Karpas-422 (cell line): ENCODE data around the gene CCNH. TPM values are rescaled to one million over a fixed set of nuclear protein-coding genes. Genes with fewer than 3 reads are reported as not detected.

Experiments used
- DNase-seq: peaks from one replicate; pipeline ENCODE4 v3.0.0-alpha.2; 2015
- H2AFZ ChIP-seq: fragments of 200-600 bp; sonication (generic); 2 replicates; pipeline ENCODE4 v1.6.1; 2014; ENCODE audit warnings: antibody characterized with exemption, low read length, mixed read lengths
- H3K27ac ChIP-seq: fragments of 200-600 bp; sonication (generic); 2 replicates; pipeline ENCODE4 v1.5.1; 2014; ENCODE audit warnings: mild to moderate bottlenecking, low read length, moderate library complexity
- H3K27me3 ChIP-seq: fragments of 200-600 bp; sonication (generic); 2 replicates; pipeline ENCODE4 v1.6.1; 2014; ENCODE audit warnings: low read length, mixed read lengths
- H3K36me3 ChIP-seq: fragments of 200-600 bp; sonication (generic); 2 replicates; pipeline ENCODE4 v1.6.1; 2014; ENCODE audit warnings: low read length, mixed read lengths; ENCODE audit not compliant: insufficient read depth
- H3K4me1 ChIP-seq: fragments of 200-600 bp; sonication (generic); 2 replicates; pipeline ENCODE4 v1.6.1; 2014; ENCODE audit warnings: mild to moderate bottlenecking, low read length, mixed read lengths
- H3K4me2 ChIP-seq: fragments of 200-600 bp; sonication (generic); 2 replicates; pipeline ENCODE4 v1.6.1; 2014; ENCODE audit warnings: low read length, low read depth, mild to moderate bottlenecking; ENCODE audit not compliant: poor library complexity, severe bottlenecking
- H3K4me3 ChIP-seq: fragments of 200-600 bp; sonication (generic); 2 replicates; pipeline ENCODE4 v1.5.1; 2014; ENCODE audit warnings: mild to moderate bottlenecking, antibody characterized with exemption, low read length, mixed read lengths
- H3K79me2 ChIP-seq: fragments of 200-600 bp; sonication (generic); 2 replicates; pipeline ENCODE4 v1.6.1; 2014; ENCODE audit warnings: mild to moderate bottlenecking, low read length, mixed read lengths
- H3K9ac ChIP-seq: fragments of 200-600 bp; sonication (generic); 2 replicates; pipeline ENCODE4 v1.6.0; 2014; ENCODE audit warnings: low read length
- H3K9me2 ChIP-seq: fragments of 200-600 bp; sonication (generic), shearing (Covaris generic); replicated peaks from 2 replicates; pipeline ENCODE4 v1.6.0; 2014; ENCODE audit warnings: mild to moderate bottlenecking, low read length, moderate library complexity; ENCODE audit not compliant: insufficient read depth
- H3K9me3 ChIP-seq: fragments of 300-700, 200-600 bp; sonication (generic); 2 replicates; pipeline ENCODE4 v1.6.1; 2014; ENCODE audit warnings: low read length, mixed read lengths
- H4K20me1 ChIP-seq: fragments of 200-600 bp; sonication (generic); 2 replicates; pipeline ENCODE4 v1.6.1; 2014; ENCODE audit warnings: mild to moderate bottlenecking, antibody characterized with exemption, low read length, low read depth; ENCODE audit not compliant: insufficient read depth
- total RNA-seq: library from RNA; depleted of rRNA; stranded (reverse); fragments of >200 nt; shearing (Covaris generic); gene quantifications from 2 replicates; pipeline ENCODE4 v1.2.3, GENCODE V29; 2014; ENCODE audit warnings: low replicate concordance

CCNH gene
- total RNA-seq, 1 experiment from 2014 or later = 149 TPM

- Histone ChIP-seq H3K36me3 (peaks cover 84% of the 10 kb centered on the region), H2AFZ (no peak overlapping the region), H3K27me3 (no peaks in the 10 kb centered on the region), H3K4me3 (no peak overlapping the region), H3K4me1 (peaks cover 12% of the 10 kb centered on the region), H3K9me3 (no peaks in the 10 kb centered on the region), H3K4me2 (no peak overlapping the region), H4K20me1 (no peaks in the 10 kb centered on the region), H3K9me2 (no peaks in the 10 kb centered on the region), H3K79me2 (peaks cover 39% of the 10 kb centered on the region), H3K27ac (no peak overlapping the region), H3K9ac (no peak overlapping the region)
- DNase-seq = no peak
These were observed 22.0 kb downstream of the CCNH start for GRCh38 chr5:87390576-87391199.

- peaks cover 80% of the 10 kb centered on the region for H3K36me3 ChIP-seq
- H3K9me3 ChIP-seq = no peaks in the 10 kb centered on the region
These were observed 22.7 kb downstream of the CCNH start for GRCh38 chr5:87390075-87390474.

GRCh38 chr5:87389296-87390034, 23.3 kb downstream of the CCNH start:
- H3K4me3 ChIP-seq = no peak overlapping the region
- no peaks in the 10 kb centered on the region for H3K9me2 ChIP-seq
- no peak overlapping the region for H3K4me2 ChIP-seq
- H3K9me3 ChIP-seq = no peaks in the 10 kb centered on the region
- no peaks in the 10 kb centered on the region for H3K27me3 ChIP-seq
- H3K79me2 ChIP-seq = peaks cover 27% of the 10 kb centered on the region
- no peak overlapping the region for H3K27ac ChIP-seq
- no peaks in the 10 kb centered on the region for H4K20me1 ChIP-seq
- no peak overlapping the region for H2AFZ ChIP-seq
- peaks cover 7% of the 10 kb centered on the region for H3K4me1 ChIP-seq
- peaks cover 78% of the 10 kb centered on the region for H3K36me3 ChIP-seq
- DNase-seq = no peak
- H3K9ac ChIP-seq = no peak overlapping the region

More at GRCh38 chr5:87390075-87390474, 22.7 kb downstream of the CCNH start:
- H2AFZ ChIP-seq = no peak overlapping the region
- H3K79me2 ChIP-seq = peaks cover 33% of the 10 kb centered on the region
- no peak overlapping the region for H3K4me3 ChIP-seq
- no peak overlapping the region for H3K27ac ChIP-seq
- no peaks in the 10 kb centered on the region for H3K27me3 ChIP-seq
- no peak overlapping the region for H3K4me2 ChIP-seq
- H4K20me1 ChIP-seq = no peaks in the 10 kb centered on the region
- no peak overlapping the region for H3K9ac ChIP-seq
- peaks cover 12% of the 10 kb centered on the region for H3K4me1 ChIP-seq
- DNase-seq = no peak
- H3K9me2 ChIP-seq = no peaks in the 10 kb centered on the region

- Histone ChIP-seq H3K9me3 (no peaks in the 10 kb centered on the region), H3K4me2 (no peak overlapping the region), H3K9ac (no peak overlapping the region), H2AFZ (no peak overlapping the region), H3K36me3 (peaks cover 72% of the 10 kb centered on the region), H3K9me2 (no peaks in the 10 kb centered on the region), H3K79me2 (peaks cover 27% of the 10 kb centered on the region), H3K27me3 (no peaks in the 10 kb centered on the region), H3K4me3 (no peak overlapping the region), H3K27ac (no peak overlapping the region), H3K4me1 (no peaks in the 10 kb centered on the region), H4K20me1 (no peaks in the 10 kb centered on the region)
- DNase-seq = no peak
These were observed 24.6 kb downstream of the CCNH start for GRCh38 chr5:87388129-87388528.

GRCh38 chr5:87385802-87386201, 26.9 kb downstream of the CCNH start:
- Histone ChIP-seq H3K79me2 (peaks cover 38% of the 10 kb centered on the region), H3K27me3 (no peaks in the 10 kb centered on the region), H3K9me2 (no peaks in the 10 kb centered on the region), H3K36me3 (peaks cover 63% of the 10 kb centered on the region), H3K4me2 (no peak overlapping the region), H3K9me3 (no peaks in the 10 kb centered on the region), H3K4me1 (no peaks in the 10 kb centered on the region), H3K9ac (no peak overlapping the region), H2AFZ (no peak overlapping the region), H4K20me1 (no peaks in the 10 kb centered on the region), H3K27ac (no peak overlapping the region), H3K4me3 (no peak overlapping the region)
- no peak for DNase-seq

- peaks cover 65% of the 10 kb centered on the region for H3K36me3 ChIP-seq
- H3K79me2 ChIP-seq = peaks cover 35% of the 10 kb centered on the region
- H4K20me1 ChIP-seq = no peaks in the 10 kb centered on the region
- no peak overlapping the region for H3K4me3 ChIP-seq
- no peaks in the 10 kb centered on the region for H3K4me1 ChIP-seq
- H3K4me2 ChIP-seq = no peak overlapping the region
- no peak overlapping the region for H3K9ac ChIP-seq
- no peak overlapping the region for H3K27ac ChIP-seq
- no peak overlapping the region for H2AFZ ChIP-seq
- no peaks in the 10 kb centered on the region for H3K9me2 ChIP-seq
- H3K9me3 ChIP-seq = no peaks in the 10 kb centered on the region
- DNase-seq = no peak
- no peaks in the 10 kb centered on the region for H3K27me3 ChIP-seq
These were observed 29.5 kb downstream of the CCNH start for GRCh38 chr5:87383216-87383615.

DNA sequence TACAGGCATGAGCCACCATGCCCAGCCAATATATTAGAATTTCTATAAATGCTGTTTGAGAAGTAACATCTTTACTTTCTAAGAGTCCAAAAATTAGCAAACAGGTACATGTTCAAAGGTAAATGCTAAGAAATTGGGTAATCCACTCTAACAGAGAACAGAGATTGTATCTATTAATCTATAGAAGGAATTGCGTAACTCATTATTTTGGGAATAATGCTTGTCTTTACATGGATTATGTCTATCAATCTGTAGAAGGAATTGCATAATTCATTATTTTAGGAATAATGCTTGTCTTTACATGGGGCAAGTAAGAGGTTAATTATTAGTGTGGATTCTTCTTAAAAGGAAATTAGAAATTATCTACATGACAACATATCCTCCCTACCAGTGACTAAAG, 30.5 kb downstream of the CCNH start:
- Histone ChIP-seq H3K9me2 (no peaks in the 10 kb centered on the region), H3K9me3 (no peaks in the 10 kb centered on the region), H3K36me3 (peaks cover 63% of the 10 kb centered on the region), H3K79me2 (peaks cover 33% of the 10 kb centered on the region), H3K27ac (no peak overlapping the region), H3K4me3 (no peak overlapping the region), H4K20me1 (no peaks in the 10 kb centered on the region), H2AFZ (no peak overlapping the region), H3K4me1 (no peaks in the 10 kb centered on the region), H3K4me2 (no peak overlapping the region), H3K27me3 (no peaks in the 10 kb centered on the region), H3K9ac (no peak overlapping the region)
- no peak for DNase-seq

DNA sequence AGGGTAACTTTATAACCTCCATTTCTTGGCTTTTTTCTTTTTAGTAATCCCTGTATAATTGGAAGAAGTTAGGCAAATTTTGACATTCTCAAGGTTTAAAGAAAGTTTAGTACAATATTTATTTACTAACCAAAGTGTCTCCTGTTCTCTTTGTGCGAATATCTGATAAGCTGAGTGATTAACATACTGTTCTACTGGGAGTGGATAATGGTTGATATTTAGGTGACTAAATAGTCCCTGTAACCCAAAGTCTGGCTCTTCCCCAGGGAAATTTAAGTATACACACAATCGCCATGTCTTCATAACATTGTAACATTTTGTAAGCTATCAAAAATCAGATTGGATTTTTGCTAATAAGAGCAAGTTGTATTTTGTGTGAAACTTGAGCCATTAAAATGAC, 40.0 kb downstream of the CCNH start:
- Histone ChIP-seq H3K9me3 (no peaks in the 10 kb centered on the region), H3K4me3 (no peak overlapping the region), H3K4me1 (peaks cover 7% of the 10 kb centered on the region; the same call in 1 of the 2 replicates), H2AFZ (no peak overlapping the region), H3K79me2 (peaks cover 16% of the 10 kb centered on the region; the same call in 1 of the 2 replicates), H3K27me3 (no peaks in the 10 kb centered on the region), H3K36me3 (peaks cover 25% of the 10 kb centered on the region; the same call in 1 of the 2 replicates), H3K9me2 (no peaks in the 10 kb centered on the region), H3K9ac (no peak overlapping the region), H3K27ac (no peak overlapping the region), H4K20me1 (no peaks in the 10 kb centered on the region), H3K4me2 (no peak overlapping the region)
- no peak for DNase-seq
